DOHH2 (cell line): Measurements from ENCODE around the gene HSF5.

Experiments
- H3F3A ChIP-seq: fragments of 200-600 bp; sonication (generic), shearing (Covaris generic); 2 replicates; pipeline ENCODE4 v1.6.0; 2016; ENCODE audit warnings: antibody characterized with exemption, mild to moderate bottlenecking; ENCODE audit not compliant: control insufficient read depth, insufficient read depth
- H3K27ac ChIP-seq: fragments of 200-600 bp; sonication (generic); 2 replicates; pipeline ENCODE4 v1.5.1; 2014; ENCODE audit warnings: low read depth, mild to moderate bottlenecking, low read length, moderate library complexity
- H3K27me3 ChIP-seq: fragments of 200-600 bp; sonication (generic); 2 replicates; pipeline ENCODE4 v1.6.1; 2014; ENCODE audit warnings: mild to moderate bottlenecking, low read length, mixed read lengths; ENCODE audit not compliant: control insufficient read depth
- H3K36me3 ChIP-seq: fragments of 200-600 bp; sonication (generic); 2 replicates; pipeline ENCODE4 v1.6.1; 2014; ENCODE audit warnings: mild to moderate bottlenecking, low read length, moderate library complexity, mixed read lengths; ENCODE audit not compliant: control insufficient read depth
- H3K4me1 ChIP-seq: fragments of 200-600 bp; sonication (generic); 2 replicates; pipeline ENCODE4 v1.6.1; 2014; ENCODE audit warnings: mild to moderate bottlenecking, low read length, mixed read lengths; ENCODE audit not compliant: control insufficient read depth
- H3K4me2 ChIP-seq: fragments of 200-600 bp; sonication (generic); 2 replicates; pipeline ENCODE4 v1.6.0; 2014; ENCODE audit warnings: mild to moderate bottlenecking, low read length, moderate library complexity
- H3K4me3 ChIP-seq: fragments of 200-600 bp; sonication (generic); 2 replicates; pipeline ENCODE4 v1.5.1; 2014; ENCODE audit warnings: mild to moderate bottlenecking, low read length, mixed read lengths
- H3K79me2 ChIP-seq: fragments of 200-600 bp; sonication (generic); 2 replicates; pipeline ENCODE4 v1.6.1; 2014; ENCODE audit warnings: mild to moderate bottlenecking, low read length, mixed read lengths; ENCODE audit not compliant: control insufficient read depth
- H3K9me2 ChIP-seq: fragments of 200-600 bp; sonication (generic); replicated peaks from 2 replicates; pipeline ENCODE4 v1.6.1; 2014; ENCODE audit warnings: mild to moderate bottlenecking, low read length, mixed read lengths; ENCODE audit not compliant: control insufficient read depth
- H3K9me3 ChIP-seq: fragments of 200-600 bp; sonication (generic); 2 replicates; pipeline ENCODE4 v1.6.1; 2014; ENCODE audit warnings: antibody characterized with exemption, low read length, mixed read lengths; ENCODE audit not compliant: control insufficient read depth, insufficient read depth
- H4K20me1 ChIP-seq: fragments of 200-600 bp; sonication (generic); 2 replicates; pipeline ENCODE4 v1.6.0; 2014; ENCODE audit warnings: low read depth, mild to moderate bottlenecking, antibody characterized with exemption, low read length, moderate library complexity; ENCODE audit not compliant: control insufficient read depth, insufficient read depth
- CTCF ChIP-seq: fragments of 200-600 bp; sonication (generic); IDR thresholded peaks from one replicate; pipeline ENCODE4 v1.5.1; 2014; ENCODE audit warnings: antibody characterized with exemption, mild to moderate bottlenecking, low read depth, low read length; ENCODE audit not compliant: poor library complexity, severe bottlenecking
- EZH2phosphoT487 ChIP-seq: fragments of 200-600 bp; sonication (generic); IDR thresholded peaks from 2 replicates; pipeline ENCODE4 v1.6.1; 2017; ENCODE audit warnings: borderline replicate concordance, mild to moderate bottlenecking, antibody characterized with exemption, low read length, moderate library complexity, mixed read lengths

The HSF5 gene

GRCh38 chr17:58377093-58377601 lies 111.1 kb downstream of the HSF5 start:
- H3K4me1 ChIP-seq: peaks cover 3% of the 10 kb centered on the region
- no peak overlapping the region for H3K4me3 ChIP-seq
- no peaks in the 10 kb centered on the region for H3F3A ChIP-seq
- H3K9me3 ChIP-seq: no peaks in the 10 kb centered on the region
- TF ChIP-seq EZH2phosphoT487 (no peak), CTCF (no peak)
- H3K27ac ChIP-seq: no peak overlapping the region
- no peaks in the 10 kb centered on the region for H3K79me2 ChIP-seq
- H4K20me1 ChIP-seq: no peaks in the 10 kb centered on the region
- 0 out of 2 replicates have a peak, but pooled peaks cover 3% of the 10 kb centered on the region for H3K27me3 ChIP-seq
- no peaks in the 10 kb centered on the region for H3K9me2 ChIP-seq
- no peaks in the 10 kb centered on the region for H3K36me3 ChIP-seq
- no peak overlapping the region for H3K4me2 ChIP-seq

GRCh38 chr17:58376472-58377000 lies 111.7 kb downstream of the HSF5 start:
- Histone ChIP-seq H3K4me3 (no peak overlapping the region), H3F3A (no peaks in the 10 kb centered on the region), H3K36me3 (no peaks in the 10 kb centered on the region), H3K9me3 (no peaks in the 10 kb centered on the region), H3K79me2 (no peaks in the 10 kb centered on the region), H3K4me1 (no peaks in the 10 kb centered on the region), H3K27ac (no peak overlapping the region), H3K4me2 (no peak overlapping the region), H3K27me3 (0 out of 2 replicates have a peak, but pooled peaks cover 3% of the 10 kb centered on the region), H3K9me2 (no peaks in the 10 kb centered on the region), H4K20me1 (no peaks in the 10 kb centered on the region)
- no peak for TF ChIP-seq CTCF
- no peak for TF ChIP-seq EZH2phosphoT487

GRCh38 chr17:58375811-58376210 lies 112.4 kb downstream of the HSF5 start:
- Histone ChIP-seq H4K20me1 (no peaks in the 10 kb centered on the region), H3K27ac (no peak overlapping the region), H3K4me1 (no peaks in the 10 kb centered on the region), H3K4me3 (no peak overlapping the region), H3K36me3 (no peaks in the 10 kb centered on the region), H3K9me2 (no peaks in the 10 kb centered on the region), H3K27me3 (peaks cover 3% of the 10 kb centered on the region; the same call in 1 of the 2 replicates), H3K4me2 (no peak overlapping the region), H3K9me3 (no peaks in the 10 kb centered on the region), H3F3A (no peaks in the 10 kb centered on the region), H3K79me2 (no peaks in the 10 kb centered on the region)
- TF ChIP-seq EZH2phosphoT487 (no peak), CTCF (no peak)
